HCT116 (cell line): Measurements from ENCODE around the gene SLAMF7. TPM values are rescaled to one million over a fixed set of nuclear protein-coding genes. Genes with fewer than 3 reads are reported as not detected.

Experiments used
- ATAC-seq: fragments of 200-7000 bp; cut with Tn5 transposase; 2 replicates; pipeline ENCODE4 v1.9.1; 2020; ENCODE audit warnings: mild to moderate bottlenecking, moderate library complexity
- BruUV-seq: library from RNA; stranded (reverse); fragments of 400-500 nt; replicated peaks from 2 replicates; lab custom pipeline; 2021; lab: Mats Ljungman, UMichigan
- CTCF ChIA-PET: fragments of 300-600 bp; sonication (Branson Sonifier 250); formaldehyde crosslinking; loops from one replicate; lab custom pipeline; 2021; ENCODE audit warnings: antibody characterized with exemption; lab: Charles Lee
- POLR2A ChIA-PET: fragments of 300-600, 350-600 bp; sonication (Branson Sonifier 250); formaldehyde crosslinking; loops from one replicate; lab custom pipeline; 2021; ENCODE audit warnings: antibody characterized with exemption; lab: Charles Lee
- RAD21 ChIA-PET, 2 experiments: fragments of 300-600 bp; sonication (Branson Sonifier 250); formaldehyde crosslinking; loops; one replicate each; lab custom pipeline; 2023; ENCODE audit warnings: low total read pairs in 2 of 2; ENCODE audit not compliant: uncharacterized antibody in 2 of 2, unreplicated experiment in 2 of 2, low non-redundant PET in 1 of 2; lab: Charles Lee
- DNase-seq: peaks from one replicate; pipeline ENCODE4 v3.0.0-alpha.2; 2010; ENCODE audit warnings: low read depth, low spot score
- H2AFZ ChIP-seq: fragments of 200-600 bp; shearing (Covaris generic), sonication (generic); 2 replicates; pipeline ENCODE4 v1.6.1; 2017; ENCODE audit warnings: low read depth, mixed run types, mixed read lengths, antibody characterized with exemption, low read length; ENCODE audit not compliant: poor library complexity, severe bottlenecking
- H3K27ac ChIP-seq: 2 replicates; pipeline ENCODE4 v1.5.1; 2012; ENCODE audit warnings: low read depth, low read length
- H3K27me3 ChIP-seq: fragments of 200-600 bp; sonication (generic); 2 replicates; pipeline ENCODE4 v1.6.1; 2016; ENCODE audit warnings: mixed run types, low read length, mixed read lengths; ENCODE audit not compliant: insufficient read depth
- H3K36me3 ChIP-seq, 2 experiments: fragments of 200-500 bp in 1 of 2; fragments of 200-600 bp in 1 of 2; sonication (Bioruptor generic) in 1 of 2; sonication (generic) in 1 of 2; 2 replicates each; pipeline versions ENCODE4 v1.5.1 to v1.6.1; 2014 to 2016; ENCODE audit warnings: low read length in 2 of 2, inconsistent platforms in 1 of 2, mixed read lengths in 1 of 2, mixed run types in 1 of 2; ENCODE audit not compliant: insufficient read depth in 2 of 2, control insufficient read depth in 1 of 2
- H3K4me1 ChIP-seq, 2 experiments: fragments of 200-600 bp in 1 of 2; sonication (generic) in 1 of 2; 2 replicates each; pipeline versions ENCODE4 v1.5.1 to v1.6.1; 2012 to 2017; ENCODE audit warnings: low read length in 2 of 2, inconsistent platforms in 1 of 2, mild to moderate bottlenecking in 1 of 2, mixed read lengths in 1 of 2, mixed run types in 1 of 2, moderate library complexity in 1 of 2; ENCODE audit not compliant: insufficient read depth in 2 of 2, control insufficient read depth in 1 of 2
- H3K4me2 ChIP-seq: fragments of 200-600 bp; sonication (generic); 2 replicates; pipeline ENCODE4 v1.6.1; 2017; ENCODE audit warnings: mixed run types, low read length, mixed read lengths
- H3K4me3 ChIP-seq, 2 experiments: fragments of 200-600 bp in 1 of 2; sonication (generic) in 1 of 2; replicated peaks in 1 of 2; 2 replicates each; pipeline ENCODE4 v1.5.1; 2011 to 2016; ENCODE audit warnings: low read length in 2 of 2, control low read depth in 1 of 2, low read depth in 1 of 2, mild to moderate bottlenecking in 1 of 2, mixed read lengths in 1 of 2, mixed run types in 1 of 2
- H3K79me2 ChIP-seq: fragments of 200-600 bp; sonication (generic); 2 replicates; pipeline ENCODE4 v1.6.1; 2017; ENCODE audit warnings: mild to moderate bottlenecking, mixed run types, low read length, moderate library complexity, mixed read lengths; ENCODE audit not compliant: insufficient read depth
- H3K9ac ChIP-seq: fragments of 200-600 bp; sonication (generic); 2 replicates; pipeline ENCODE4 v1.6.1; 2016; ENCODE audit warnings: low read length, mixed read lengths
- H3K9me2 ChIP-seq: fragments of 200-600 bp; sonication (generic), shearing (Covaris generic); 2 replicates; pipeline ENCODE4 v1.6.1; 2017; ENCODE audit warnings: mixed run types, mild to moderate bottlenecking, moderate library complexity; ENCODE audit not compliant: insufficient read depth
- H3K9me3 ChIP-seq, 2 experiments: fragments of 200-500 bp in 1 of 2; fragments of 200-600 bp in 1 of 2; sonication (Bioruptor generic) in 1 of 2; sonication (generic) in 1 of 2; 2 replicates each; pipeline ENCODE4 v1.6.1; 2014 to 2017; ENCODE audit warnings: low read length in 2 of 2, mixed read lengths in 2 of 2, inconsistent platforms in 1 of 2, low read depth in 1 of 2, mild to moderate bottlenecking in 1 of 2, mixed run types in 1 of 2, moderate library complexity in 1 of 2; ENCODE audit not compliant: control insufficient read depth in 1 of 2, insufficient read depth in 1 of 2
- H4K20me1 ChIP-seq: fragments of 200-600 bp; sonication (generic), shearing (Covaris generic); 2 replicates; pipeline ENCODE4 v1.6.1; 2017; ENCODE audit warnings: mixed run types, mild to moderate bottlenecking, moderate library complexity; ENCODE audit not compliant: insufficient read depth
- EZH2phosphoT487 ChIP-seq: fragments of 200-600 bp; IDR thresholded peaks from 2 replicates; pipeline ENCODE4 v1.6.1; 2018; ENCODE audit warnings: antibody characterized with exemption, borderline replicate concordance
- POLR2AphosphoS5 ChIP-seq: IDR thresholded peaks from 2 replicates; pipeline ENCODE4 v1.6.1; 2011; ENCODE audit warnings: mild to moderate bottlenecking, low read depth, low read length, moderate library complexity
- TCF7L2 ChIP-seq: IDR thresholded peaks from 2 replicates; pipeline ENCODE4 v1.7.0; 2011; ENCODE audit warnings: borderline replicate concordance, inconsistent platforms; ENCODE audit not compliant: insufficient read depth, insufficient read length; ENCODE audit errors: extremely low read depth
- YY1 ChIP-seq: IDR thresholded peaks from 2 replicates; pipeline ENCODE4 v1.6.1; 2011; ENCODE audit warnings: low read length, low read depth, moderate library complexity, mild to moderate bottlenecking; ENCODE audit not compliant: insufficient replicate concordance; ENCODE audit errors: extremely low read depth
- ZFX ChIP-seq: fragments of 450-650 bp; IDR thresholded peaks from 2 replicates; pipeline ENCODE4 v1.6.1; 2017
- ZNF274 ChIP-seq: fragments of 200-500 bp; sonication (Bioruptor generic); IDR thresholded peaks from 2 replicates; pipeline ENCODE4 v1.6.1; 2014; ENCODE audit warnings: mild to moderate bottlenecking, low read depth, low read length, inconsistent platforms
- intact Hi-C: fragments of 100-400 bp; cut with micrococcal nuclease; formaldehyde crosslinking; loops from 2 replicates; pipeline ENCODE4 v1.10.0; 2022
- total RNA-seq: library from RNA; stranded (reverse); gene quantifications from one replicate; pipeline ENCODE4 v1.2.1, GENCODE V29; 2021; ENCODE audit not compliant: unreplicated experiment
- TF ChIP-seq, protein P1 (sequence below): IDR thresholded peaks from 2 replicates; pipeline ENCODE4 v1.6.1; 2012; ENCODE audit warnings: low read depth
- TF ChIP-seq, protein P2 (sequence below): IDR thresholded peaks from 2 replicates; pipeline ENCODE4 v1.6.1; 2012
- TF ChIP-seq, protein P3 (sequence below): IDR thresholded peaks from 2 replicates; pipeline ENCODE4 v1.6.1; 2012
- TF ChIP-seq, protein P4 (sequence below): IDR thresholded peaks from 2 replicates; pipeline ENCODE4 v1.6.1; 2011; ENCODE audit warnings: mild to moderate bottlenecking, low read length, moderate library complexity; ENCODE audit not compliant: insufficient replicate concordance; ENCODE audit errors: extremely low read depth

Gene SLAMF7
- total RNA-seq, 1 experiment from 2014 or later, result 0.34 TPM

DNA sequence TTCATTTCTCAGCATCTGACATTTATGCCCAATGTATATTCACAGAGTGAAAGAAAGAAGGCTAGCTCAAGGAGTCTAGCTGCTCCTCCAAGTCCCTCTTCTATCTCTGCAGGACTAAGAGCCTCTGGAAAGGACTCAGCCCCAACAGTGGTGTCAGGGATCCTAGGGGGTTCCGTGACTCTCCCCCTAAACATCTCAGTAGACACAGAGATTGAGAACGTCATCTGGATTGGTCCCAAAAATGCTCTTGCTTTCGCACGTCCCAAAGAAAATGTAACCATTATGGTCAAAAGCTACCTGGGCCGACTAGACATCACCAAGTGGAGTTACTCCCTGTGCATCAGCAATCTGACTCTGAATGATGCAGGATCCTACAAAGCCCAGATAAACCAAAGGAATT lies 60.6 kb downstream of the SLAMF7 start (continued):
- TF ChIP-seq ZNF274, result no peak
- TF ChIP-seq TCF7L2, result no peak
- no peak for TF ChIP-seq EZH2phosphoT487
- TF ChIP-seq, all 23 proteins: peak for 0

DNA sequence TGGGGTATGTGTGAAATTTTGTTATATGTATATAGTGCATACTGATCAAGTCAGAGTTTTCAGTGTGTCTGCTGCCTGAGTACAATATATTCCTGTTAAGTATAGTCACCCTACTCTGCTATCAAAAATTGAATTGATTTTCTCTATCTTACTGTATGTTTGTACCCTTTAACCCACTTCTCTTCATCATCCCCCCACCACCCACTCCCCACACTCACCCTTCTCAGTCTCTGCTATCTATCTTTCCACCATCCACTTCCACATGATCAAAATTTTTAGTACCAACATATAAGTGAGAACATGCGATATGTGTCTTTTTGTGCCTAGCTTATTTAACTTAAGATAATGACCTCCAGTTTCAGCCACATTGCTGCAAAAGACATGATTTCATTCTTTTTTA lies 61.1 kb downstream of the SLAMF7 start:
- Histone ChIP-seq H3K4me1 (no peaks in the 10 kb centered on the region), H3K27me3 (no peaks in the 10 kb centered on the region), H3K9me3 (no peaks in the 10 kb centered on the region), H3K36me3 (no peaks in the 10 kb centered on the region), H4K20me1 (no peaks in the 10 kb centered on the region), H3K4me2 (no peak overlapping the region), H3K27ac (no peak overlapping the region), H2AFZ (no peak overlapping the region), H3K9me2 (no peaks in the 10 kb centered on the region), H3K9ac (no peak overlapping the region), H3K4me3 (no peak overlapping the region), H3K79me2 (no peaks in the 10 kb centered on the region)
- ATAC-seq (no peak), DNase-seq (no peak)
- intact Hi-C loops, result no loop called here
- RAD21 ChIA-PET, result no interaction called here
- BruUV-seq, result no TSS peak
- TF ChIP-seq, protein P1, sequence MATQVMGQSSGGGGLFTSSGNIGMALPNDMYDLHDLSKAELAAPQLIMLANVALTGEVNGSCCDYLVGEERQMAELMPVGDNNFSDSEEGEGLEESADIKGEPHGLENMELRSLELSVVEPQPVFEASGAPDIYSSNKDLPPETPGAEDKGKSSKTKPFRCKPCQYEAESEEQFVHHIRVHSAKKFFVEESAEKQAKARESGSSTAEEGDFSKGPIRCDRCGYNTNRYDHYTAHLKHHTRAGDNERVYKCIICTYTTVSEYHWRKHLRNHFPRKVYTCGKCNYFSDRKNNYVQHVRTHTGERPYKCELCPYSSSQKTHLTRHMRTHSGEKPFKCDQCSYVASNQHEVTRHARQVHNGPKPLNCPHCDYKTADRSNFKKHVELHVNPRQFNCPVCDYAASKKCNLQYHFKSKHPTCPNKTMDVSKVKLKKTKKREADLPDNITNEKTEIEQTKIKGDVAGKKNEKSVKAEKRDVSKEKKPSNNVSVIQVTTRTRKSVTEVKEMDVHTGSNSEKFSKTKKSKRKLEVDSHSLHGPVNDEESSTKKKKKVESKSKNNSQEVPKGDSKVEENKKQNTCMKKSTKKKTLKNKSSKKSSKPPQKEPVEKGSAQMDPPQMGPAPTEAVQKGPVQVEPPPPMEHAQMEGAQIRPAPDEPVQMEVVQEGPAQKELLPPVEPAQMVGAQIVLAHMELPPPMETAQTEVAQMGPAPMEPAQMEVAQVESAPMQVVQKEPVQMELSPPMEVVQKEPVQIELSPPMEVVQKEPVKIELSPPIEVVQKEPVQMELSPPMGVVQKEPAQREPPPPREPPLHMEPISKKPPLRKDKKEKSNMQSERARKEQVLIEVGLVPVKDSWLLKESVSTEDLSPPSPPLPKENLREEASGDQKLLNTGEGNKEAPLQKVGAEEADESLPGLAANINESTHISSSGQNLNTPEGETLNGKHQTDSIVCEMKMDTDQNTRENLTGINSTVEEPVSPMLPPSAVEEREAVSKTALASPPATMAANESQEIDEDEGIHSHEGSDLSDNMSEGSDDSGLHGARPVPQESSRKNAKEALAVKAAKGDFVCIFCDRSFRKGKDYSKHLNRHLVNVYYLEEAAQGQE, result no peak
- TF ChIP-seq, protein P2, sequence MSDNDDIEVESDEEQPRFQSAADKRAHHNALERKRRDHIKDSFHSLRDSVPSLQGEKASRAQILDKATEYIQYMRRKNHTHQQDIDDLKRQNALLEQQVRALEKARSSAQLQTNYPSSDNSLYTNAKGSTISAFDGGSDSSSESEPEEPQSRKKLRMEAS, result no peak
- TF ChIP-seq, protein P3, sequence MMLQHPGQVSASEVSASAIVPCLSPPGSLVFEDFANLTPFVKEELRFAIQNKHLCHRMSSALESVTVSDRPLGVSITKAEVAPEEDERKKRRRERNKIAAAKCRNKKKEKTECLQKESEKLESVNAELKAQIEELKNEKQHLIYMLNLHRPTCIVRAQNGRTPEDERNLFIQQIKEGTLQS, result no peak
- TF ChIP-seq YY1 (no peak), ZNF274 (no peak), POLR2AphosphoS5 (no peak), ZFX (no peak)
- TF ChIP-seq, protein P4, sequence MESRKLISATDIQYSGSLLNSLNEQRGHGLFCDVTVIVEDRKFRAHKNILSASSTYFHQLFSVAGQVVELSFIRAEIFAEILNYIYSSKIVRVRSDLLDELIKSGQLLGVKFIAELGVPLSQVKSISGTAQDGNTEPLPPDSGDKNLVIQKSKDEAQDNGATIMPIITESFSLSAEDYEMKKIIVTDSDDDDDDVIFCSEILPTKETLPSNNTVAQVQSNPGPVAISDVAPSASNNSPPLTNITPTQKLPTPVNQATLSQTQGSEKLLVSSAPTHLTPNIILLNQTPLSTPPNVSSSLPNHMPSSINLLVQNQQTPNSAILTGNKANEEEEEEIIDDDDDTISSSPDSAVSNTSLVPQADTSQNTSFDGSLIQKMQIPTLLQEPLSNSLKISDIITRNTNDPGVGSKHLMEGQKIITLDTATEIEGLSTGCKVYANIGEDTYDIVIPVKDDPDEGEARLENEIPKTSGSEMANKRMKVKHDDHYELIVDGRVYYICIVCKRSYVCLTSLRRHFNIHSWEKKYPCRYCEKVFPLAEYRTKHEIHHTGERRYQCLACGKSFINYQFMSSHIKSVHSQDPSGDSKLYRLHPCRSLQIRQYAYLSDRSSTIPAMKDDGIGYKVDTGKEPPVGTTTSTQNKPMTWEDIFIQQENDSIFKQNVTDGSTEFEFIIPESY, result no peak
- POLR2A ChIA-PET, result no interaction called here
- CTCF ChIA-PET, result no interaction called here
